Pancreas (tissue), 10 donors: ENCODE data around the gene REXO4. TPM values are rescaled to one million over a fixed set of nuclear protein-coding genes. Genes with fewer than 3 reads are reported as not detected.
A peak's percentile ranks its signal among the peaks of the same experiment; 100 is the strongest.

Experiments used
- ATAC-seq, 4 donors: fragments of 200-7000 bp; cut with Tn5 transposase; one replicate each; pipeline versions ENCODE4 v1.8.0 to v1.9.1; 2020; ENCODE audit warnings: mild to moderate bottlenecking in 4 of 4, moderate library complexity in 4 of 4
- DNase-seq, 6 donors: peaks; one replicate each; pipeline ENCODE4 v3.0.0-alpha.2; 2020
- FAIRE-seq: peaks from 2 replicates; lab custom pipeline; 2012; peaks lifted over from hg19 to GRCh38; lab: Jason Lieb, UNC
- H3K27ac ChIP-seq, 4 donors: fragments of 200-600 bp; sonication (generic); 1 replicate in 3 of 4; 2 replicates in 1 of 4; pipeline versions ENCODE4 v1.5.0 to v1.8.0; 2020
- H3K27me3 ChIP-seq, 4 donors: fragments of 200-600 bp; one replicate each; pipeline ENCODE4 v1.8.0; 2021
- H3K36me3 ChIP-seq, 3 donors: fragments of 200-600 bp; sonication (generic) in 1 of 3; one replicate each; pipeline versions ENCODE4 v1.5.0 to v1.8.0; 2020 to 2021
- H3K4me1 ChIP-seq, 3 donors: fragments of 200-600 bp; one replicate each; pipeline ENCODE4 v1.8.0; 2021
- H3K4me3 ChIP-seq, 4 donors: fragments of 200-600 bp; sonication (generic) in 2 of 4; one replicate each; pipeline versions ENCODE4 v1.5.0 to v1.8.0; 2020 to 2021
- H3K9me3 ChIP-seq, 4 donors: fragments of 200-600 bp; one replicate each; pipeline ENCODE4 v1.8.0; 2021
- WGBS, 2 donors: extraction: QIAGEN DNeasy Blood & Tissue Kit; methylation state at CpG; one replicate each; pipeline ENCODE4 v1.1.7; 2013; 5-methylcytosine and 5-hydroxymethylcytosine counted together
- intact Hi-C, 3 donors: fragments of 100-400 bp; cut with DNase I; formaldehyde crosslinking; loops; one replicate each; pipeline versions ENCODE4 v1.11.1 to v1.14.2; 2022
- polyA plus RNA-seq, 2 donors: library from polyadenylated mRNA; stranded (reverse); fragments of 200-250 nt; gene quantifications; one replicate each; pipeline ENCODE4 v1.2.3, GENCODE V29; 2013
- total RNA-seq, 6 donors: library from RNA; stranded (reverse); fragmentation: NEBNext Ultra II Directional in 4 of 6; extraction: Animal tissue kit (Norgen Biotek cat#: 25700) in 4 of 6; gene quantifications; one replicate each; pipeline versions ENCODE4 v1.2.1 to v1.2.4, GENCODE V29; 2021 to 2023
- TF ChIP-seq, protein P1 (sequence below), 4 donors: fragments of 200-600 bp; sonication (generic) in 3 of 4; IDR thresholded peaks; one replicate each; pipeline versions ENCODE4 v1.5.0 to v1.8.0; 2021; ENCODE audit warnings: antibody characterized with exemption in 4 of 4
- donor health status: healthy with polysubstance abuse.
- donor health status: DM: no; HTN: no; CAD: no; lungs with moderate emphysema.
- donor health status: DM: no; HTN: no; CAD: no.
- donor health status: control.
- donor health status: control.
- donor health status: Bipolar disorder and iron deficiency.
- donor health status: DM: yes; HTN: yes; CAD: no.
- donor health status: DM: no; HTN: no; CAD: no.
- donor health status: DM: no; HTN: no; CAD: no.
- donor health status: DM: yes; HTN: yes; CAD: no.

REXO4 gene
- total and polyA plus RNA-seq, 8 donors: 10.0 to 16.3 (median 13.1) TPM

DNA sequence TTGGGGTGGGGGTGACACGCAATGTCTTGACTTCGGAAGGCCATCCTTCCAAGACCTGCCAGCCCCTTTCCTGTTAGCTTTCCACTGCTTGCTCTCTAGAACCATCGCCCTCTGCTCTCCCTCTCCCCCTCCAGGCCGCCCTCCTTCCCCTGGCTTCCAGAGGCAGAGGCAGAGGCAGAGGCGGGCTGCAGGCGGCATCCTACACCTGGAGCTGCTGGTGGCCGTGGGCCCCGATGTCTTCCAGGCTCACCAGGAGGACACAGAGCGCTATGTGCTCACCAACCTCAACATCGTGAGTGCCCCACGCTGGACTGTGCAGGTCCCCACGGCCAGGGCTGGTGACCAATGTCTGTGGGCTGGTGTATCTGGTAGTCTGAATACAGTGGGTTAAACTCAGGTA lies 6.4 kb upstream of the REXO4 start:
- FAIRE-seq (no peak), DNase-seq (no peak), ATAC-seq (no peak)
- TF ChIP-seq, protein P1, sequence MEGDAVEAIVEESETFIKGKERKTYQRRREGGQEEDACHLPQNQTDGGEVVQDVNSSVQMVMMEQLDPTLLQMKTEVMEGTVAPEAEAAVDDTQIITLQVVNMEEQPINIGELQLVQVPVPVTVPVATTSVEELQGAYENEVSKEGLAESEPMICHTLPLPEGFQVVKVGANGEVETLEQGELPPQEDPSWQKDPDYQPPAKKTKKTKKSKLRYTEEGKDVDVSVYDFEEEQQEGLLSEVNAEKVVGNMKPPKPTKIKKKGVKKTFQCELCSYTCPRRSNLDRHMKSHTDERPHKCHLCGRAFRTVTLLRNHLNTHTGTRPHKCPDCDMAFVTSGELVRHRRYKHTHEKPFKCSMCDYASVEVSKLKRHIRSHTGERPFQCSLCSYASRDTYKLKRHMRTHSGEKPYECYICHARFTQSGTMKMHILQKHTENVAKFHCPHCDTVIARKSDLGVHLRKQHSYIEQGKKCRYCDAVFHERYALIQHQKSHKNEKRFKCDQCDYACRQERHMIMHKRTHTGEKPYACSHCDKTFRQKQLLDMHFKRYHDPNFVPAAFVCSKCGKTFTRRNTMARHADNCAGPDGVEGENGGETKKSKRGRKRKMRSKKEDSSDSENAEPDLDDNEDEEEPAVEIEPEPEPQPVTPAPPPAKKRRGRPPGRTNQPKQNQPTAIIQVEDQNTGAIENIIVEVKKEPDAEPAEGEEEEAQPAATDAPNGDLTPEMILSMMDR (IDR thresholded peaks at IDR 0.05): no peak
- Histone ChIP-seq H3K36me3 (no peaks in the 10 kb centered on the region), H3K4me3 (no peak overlapping the region), H3K27me3 (no peaks in the 10 kb centered on the region), H3K9me3 (no peaks in the 10 kb centered on the region), H3K27ac (no peak overlapping the region), H3K4me1 (peaks cover 0 to 5% (median 4%) of the 10 kb centered on the region in 3 donors)
- intact Hi-C loops: no loop called here
- 91 to 98% methylated on average over 12 of the region's 12 CpGs for WGBS, 2 donors

DNA sequence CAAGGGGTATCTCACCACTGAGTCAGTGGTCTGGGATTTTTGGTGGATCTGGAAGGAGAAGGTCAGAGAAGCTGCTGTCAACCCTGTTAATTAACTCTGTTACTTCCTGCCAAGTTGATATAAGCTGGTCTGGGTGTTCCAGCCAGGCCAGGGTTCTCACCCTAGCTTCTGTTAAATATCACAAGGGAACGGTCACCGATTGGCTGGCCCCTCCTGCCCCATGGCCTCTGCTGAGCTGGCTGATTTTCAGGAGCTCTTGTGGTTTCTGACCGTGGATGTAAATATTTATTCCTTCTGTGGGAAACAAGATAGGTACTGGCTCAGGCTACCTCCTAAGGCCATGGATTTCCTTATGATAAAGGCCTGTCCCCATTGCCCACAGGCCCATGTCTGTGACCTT lies 5.4 kb upstream of the REXO4 start:
- peak in 2 of 4 donors; percentile 30 to 31 for ATAC-seq
- TF ChIP-seq, protein P1 (IDR thresholded peaks at IDR 0.05): no peak
- H3K27me3 ChIP-seq: no peaks in the 10 kb centered on the region
- intact Hi-C loops: no loop called here
- no peak for FAIRE-seq
- no peaks in the 10 kb centered on the region for H3K9me3 ChIP-seq
- peaks cover 0 to 3% (median 2%) of the 10 kb centered on the region in 3 donors for H3K4me1 ChIP-seq
- H3K36me3 ChIP-seq: no peaks in the 10 kb centered on the region
- no peak for DNase-seq
- 12 to 29% methylated on average over 3 of the region's 3 CpGs for WGBS, 2 donors
- no peak overlapping the region for H3K27ac ChIP-seq
- H3K4me3 ChIP-seq: no peak overlapping the region

DNA sequence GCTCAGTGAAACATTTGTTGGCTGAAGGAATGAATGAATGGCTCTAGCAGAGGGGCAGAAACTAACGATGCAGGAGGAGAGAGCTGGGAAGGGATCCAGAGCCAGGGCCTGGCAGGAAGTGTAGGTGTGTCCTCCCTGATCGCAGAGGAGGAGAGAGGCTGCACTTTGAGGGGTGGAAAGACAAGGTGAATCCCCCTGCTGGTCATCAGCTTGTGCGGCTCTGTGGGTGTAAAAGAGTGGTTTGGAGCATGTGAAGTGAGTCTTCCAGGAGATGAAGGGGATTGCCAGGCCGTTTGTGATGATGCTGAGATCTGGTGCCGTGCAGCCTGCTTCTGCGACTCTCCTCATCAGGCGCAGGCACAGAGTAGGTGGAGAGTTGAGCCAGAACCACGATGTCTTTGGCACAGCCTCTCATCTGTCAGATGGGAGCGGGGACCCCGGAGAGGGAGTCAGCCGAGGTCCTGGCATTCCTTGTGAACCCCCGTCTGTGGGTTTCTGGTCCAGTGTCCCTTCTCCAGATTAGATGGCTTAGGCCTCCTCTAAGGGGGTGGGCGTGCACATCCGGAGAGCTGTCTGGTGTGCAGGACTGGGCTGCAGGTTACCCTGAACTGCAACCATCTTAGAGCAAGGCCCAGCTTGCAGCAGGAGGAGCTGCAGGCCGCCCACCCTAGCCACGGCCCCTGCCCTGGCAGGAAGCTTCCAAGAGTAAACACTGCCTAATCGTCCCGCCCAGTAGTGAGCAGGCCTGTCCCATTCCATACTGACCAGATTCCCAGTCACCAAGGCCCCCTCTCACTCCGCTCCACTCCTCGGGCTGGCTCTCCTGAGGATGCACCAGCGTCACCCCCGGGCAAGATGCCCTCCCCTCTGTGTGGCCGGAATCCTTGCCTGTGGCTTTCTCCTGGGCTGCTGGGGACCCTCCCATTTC lies 4.1 kb upstream of the REXO4 start, which contains the start of gene ADAMTS13:
Gene ADAMTS13 (plus strand): TSS at position 753 of the 928 bp plus-strand sequence. CDS start 77 bp downstream, at position 830.
- no peaks in the 10 kb centered on the region for H3K9me3 ChIP-seq
- TF ChIP-seq, protein P1 (IDR thresholded peaks at IDR 0.05): no peak
- FAIRE-seq (no peak), ATAC-seq (no peak), DNase-seq (no peak)
- H3K36me3 ChIP-seq: no peaks in the 10 kb centered on the region
- H3K4me1 ChIP-seq: peaks cover 0 to 2% (median 0%) of the 10 kb centered on the region in 3 donors
- intact Hi-C loops: no loop called here
- no peak within 1 kb of the TSS for H3K27ac ChIP-seq
- H3K27me3 ChIP-seq: no peaks in the 10 kb centered on the region
- 69 to 72% methylated on average over 23 of the region's 23 CpGs for WGBS, 2 donors
- H3K4me3 ChIP-seq: no peak within 1 kb of the TSS

DNA sequence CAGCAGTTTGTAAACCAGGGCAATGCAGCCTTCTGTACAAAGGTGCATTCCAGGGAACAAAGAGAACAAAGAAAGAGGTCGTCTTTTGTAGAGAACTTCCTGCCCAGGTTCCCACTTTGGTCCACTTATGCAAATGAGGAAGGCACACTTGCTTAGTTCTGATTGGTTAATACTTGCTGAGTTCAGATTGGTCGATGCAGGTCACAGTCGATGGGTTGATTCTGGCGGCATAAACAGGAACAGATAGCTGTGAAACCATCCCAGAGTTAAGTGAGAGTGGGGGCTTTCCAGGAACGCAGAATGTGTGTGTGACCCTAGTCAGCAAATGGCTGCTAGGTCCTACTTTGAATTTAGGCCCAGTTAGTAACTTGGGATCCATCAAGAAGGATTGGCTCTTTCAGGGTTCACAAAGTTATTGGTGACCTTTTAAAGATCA lies 2.6 kb upstream of the REXO4 start:
- ATAC-seq (no peak), DNase-seq (no peak), FAIRE-seq (no peak)
- Histone ChIP-seq H3K27ac (no peak overlapping the region), H3K9me3 (no peaks in the 10 kb centered on the region), H3K36me3 (no peaks in the 10 kb centered on the region), H3K27me3 (no peaks in the 10 kb centered on the region), H3K4me1 (peaks cover 9 to 14% (median 11%) of the 10 kb centered on the region in 3 donors), H3K4me3 (no peak overlapping the region)
- intact Hi-C loops: no loop called here
- WGBS, 2 donors: 66 to 72% methylated on average over 5 of the region's 5 CpGs
- TF ChIP-seq, protein P1 (IDR thresholded peaks at IDR 0.05): no peak
